ENCODE measurements around the gene KIRREL2. TPM values are rescaled to one million over a fixed set of nuclear protein-coding genes. Genes with fewer than 3 reads are reported as not detected.

Gene KIRREL2
- total and polyA plus RNA-seq, 9 of the 15 experiments (the other 6 are each of a cell fraction or from before 2014, with no cell fraction given) = 0.01 to 0.12 (median 0.09) TPM; not detected in 4

DNA sequence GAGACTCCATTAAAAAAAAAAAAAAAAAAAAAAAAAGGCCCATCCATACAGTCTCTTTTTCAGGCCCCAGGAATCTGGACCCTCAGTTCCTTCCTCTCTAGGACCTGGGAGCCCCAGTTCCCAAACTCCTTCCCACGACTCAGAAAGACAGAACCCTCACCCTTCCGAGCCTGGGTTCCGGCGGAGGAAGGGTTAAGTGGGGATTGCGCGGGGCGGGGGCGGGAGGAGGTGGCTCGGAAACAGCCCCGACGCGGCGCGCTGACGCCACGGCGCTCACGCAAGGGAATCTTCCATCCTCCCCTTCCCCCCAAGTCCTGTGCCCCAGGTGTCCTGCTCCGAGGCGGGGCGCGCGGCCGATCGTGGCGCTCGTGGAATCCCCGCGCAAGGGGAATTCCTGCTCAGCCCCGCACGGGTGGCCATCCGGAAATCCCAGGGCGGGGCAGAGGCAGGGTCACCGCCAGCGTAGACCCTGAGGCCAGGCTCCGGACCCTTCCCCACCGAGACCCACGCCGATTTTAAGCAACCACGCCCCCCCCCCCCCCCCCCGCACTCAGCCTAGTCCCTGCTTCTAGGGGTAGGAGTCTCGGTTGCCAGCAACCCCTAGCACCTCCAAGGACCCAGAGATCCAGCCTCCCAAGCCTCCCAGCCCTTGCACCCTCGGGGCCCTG is 43.0 kb downstream of the KIRREL2 start (continued):
- TF ChIP-seq FOSL1 (tag; conservative IDR thresholded peaks at IDR 0.05) = 0 out of 2 replicates have a peak, but pooled peaks have one; percentile 21
- no peak for TF ChIP-seq RBM17 (IDR thresholded peaks at IDR 0.05; ENCODE audit: borderline replicate concordance, low read depth, low read length)
- TF ChIP-seq SRSF3 (IDR thresholded peaks at IDR 0.05; ENCODE audit: insufficient read depth, low read length) = no peak
- peak; percentile 15; the same call in 1 of the 2 replicates for TF ChIP-seq TCF3 (CRISPR knock-in tag; IDR thresholded peaks at IDR 0.05)
- TF ChIP-seq, protein P1, sequence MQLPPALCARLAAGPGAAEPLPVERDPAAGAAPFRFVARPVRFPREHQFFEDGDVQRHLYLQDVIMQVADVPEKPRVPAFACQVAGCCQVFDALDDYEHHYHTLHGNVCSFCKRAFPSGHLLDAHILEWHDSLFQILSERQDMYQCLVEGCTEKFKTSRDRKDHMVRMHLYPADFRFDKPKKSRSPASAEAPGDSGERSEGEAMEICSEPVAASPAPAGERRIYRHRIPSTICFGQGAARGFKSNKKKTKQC (CRISPR knock-in tag; IDR thresholded peaks at IDR 0.05) = no peak
- TF ChIP-seq ZBTB7A (IDR thresholded peaks at IDR 0.05; ENCODE audit: borderline replicate concordance, control insufficient read depth, low read depth, low read length) = peak; percentile 36; the same call in 1 of the 2 replicates
- TF ChIP-seq JUN (IDR thresholded peaks at IDR 0.05; ENCODE audit: borderline replicate concordance, low read depth, low read length) = 0 out of 2 replicates have a peak, but pooled peaks have one; percentile 19
- TF ChIP-seq JUN (CRISPR knock-in tag; IDR thresholded peaks at IDR 0.05; ENCODE audit: borderline replicate concordance) = no peak
- 0 out of 2 replicates have a peak, but pooled peaks have one; percentile 26 for TF ChIP-seq ZBED1 (IDR thresholded peaks at IDR 0.05)
- no peak for TF ChIP-seq ZNF232 (CRISPR knock-in tag; IDR thresholded peaks at IDR 0.05)
- TF ChIP-seq RFX7 (CRISPR knock-in tag; IDR thresholded peaks at IDR 0.05) = no peak
- TF ChIP-seq, protein P2, sequence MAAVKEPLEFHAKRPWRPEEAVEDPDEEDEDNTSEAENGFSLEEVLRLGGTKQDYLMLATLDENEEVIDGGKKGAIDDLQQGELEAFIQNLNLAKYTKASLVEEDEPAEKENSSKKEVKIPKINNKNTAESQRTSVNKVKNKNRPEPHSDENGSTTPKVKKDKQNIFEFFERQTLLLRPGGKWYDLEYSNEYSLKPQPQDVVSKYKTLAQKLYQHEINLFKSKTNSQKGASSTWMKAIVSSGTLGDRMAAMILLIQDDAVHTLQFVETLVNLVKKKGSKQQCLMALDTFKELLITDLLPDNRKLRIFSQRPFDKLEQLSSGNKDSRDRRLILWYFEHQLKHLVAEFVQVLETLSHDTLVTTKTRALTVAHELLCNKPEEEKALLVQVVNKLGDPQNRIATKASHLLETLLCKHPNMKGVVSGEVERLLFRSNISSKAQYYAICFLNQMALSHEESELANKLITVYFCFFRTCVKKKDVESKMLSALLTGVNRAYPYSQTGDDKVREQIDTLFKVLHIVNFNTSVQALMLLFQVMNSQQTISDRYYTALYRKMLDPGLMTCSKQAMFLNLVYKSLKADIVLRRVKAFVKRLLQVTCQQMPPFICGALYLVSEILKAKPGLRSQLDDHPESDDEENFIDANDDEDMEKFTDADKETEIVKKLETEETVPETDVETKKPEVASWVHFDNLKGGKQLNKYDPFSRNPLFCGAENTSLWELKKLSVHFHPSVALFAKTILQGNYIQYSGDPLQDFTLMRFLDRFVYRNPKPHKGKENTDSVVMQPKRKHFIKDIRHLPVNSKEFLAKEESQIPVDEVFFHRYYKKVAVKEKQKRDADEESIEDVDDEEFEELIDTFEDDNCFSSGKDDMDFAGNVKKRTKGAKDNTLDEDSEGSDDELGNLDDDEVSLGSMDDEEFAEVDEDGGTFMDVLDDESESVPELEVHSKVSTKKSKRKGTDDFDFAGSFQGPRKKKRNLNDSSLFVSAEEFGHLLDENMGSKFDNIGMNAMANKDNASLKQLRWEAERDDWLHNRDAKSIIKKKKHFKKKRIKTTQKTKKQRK (IDR thresholded peaks at IDR 0.05; ENCODE audit: borderline replicate concordance, low read depth, low read length) = no peak
- no peak for TF ChIP-seq CHD1 (IDR thresholded peaks at IDR 0.05; ENCODE audit: low read length)
- TF ChIP-seq TEAD4 (IDR thresholded peaks at IDR 0.05; ENCODE audit: low read length) = no peak
- TF ChIP-seq TEAD4 (CRISPR knock-in tag; IDR thresholded peaks at IDR 0.05; ENCODE audit: borderline replicate concordance) = no peak
- TF ChIP-seq MTA3 (IDR thresholded peaks at IDR 0.05; ENCODE audit: borderline replicate concordance) = peak; percentile 35; the same call in 1 of the 2 replicates
- TF ChIP-seq, protein P3, sequence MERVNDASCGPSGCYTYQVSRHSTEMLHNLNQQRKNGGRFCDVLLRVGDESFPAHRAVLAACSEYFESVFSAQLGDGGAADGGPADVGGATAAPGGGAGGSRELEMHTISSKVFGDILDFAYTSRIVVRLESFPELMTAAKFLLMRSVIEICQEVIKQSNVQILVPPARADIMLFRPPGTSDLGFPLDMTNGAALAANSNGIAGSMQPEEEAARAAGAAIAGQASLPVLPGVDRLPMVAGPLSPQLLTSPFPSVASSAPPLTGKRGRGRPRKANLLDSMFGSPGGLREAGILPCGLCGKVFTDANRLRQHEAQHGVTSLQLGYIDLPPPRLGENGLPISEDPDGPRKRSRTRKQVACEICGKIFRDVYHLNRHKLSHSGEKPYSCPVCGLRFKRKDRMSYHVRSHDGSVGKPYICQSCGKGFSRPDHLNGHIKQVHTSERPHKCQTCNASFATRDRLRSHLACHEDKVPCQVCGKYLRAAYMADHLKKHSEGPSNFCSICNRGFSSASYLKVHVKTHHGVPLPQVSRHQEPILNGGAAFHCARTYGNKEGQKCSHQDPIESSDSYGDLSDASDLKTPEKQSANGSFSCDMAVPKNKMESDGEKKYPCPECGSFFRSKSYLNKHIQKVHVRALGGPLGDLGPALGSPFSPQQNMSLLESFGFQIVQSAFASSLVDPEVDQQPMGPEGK (CRISPR knock-in tag; IDR thresholded peaks at IDR 0.05; ENCODE audit: borderline replicate concordance) = no peak
- peak; percentile 37 for TF ChIP-seq FIP1L1 (IDR thresholded peaks at IDR 0.05; ENCODE audit: low read depth, low read length, poor library complexity, severe bottlenecking)
- no peak for TF ChIP-seq TEAD2 (tag; IDR thresholded peaks at IDR 0.05)
- TF ChIP-seq, protein P4, sequence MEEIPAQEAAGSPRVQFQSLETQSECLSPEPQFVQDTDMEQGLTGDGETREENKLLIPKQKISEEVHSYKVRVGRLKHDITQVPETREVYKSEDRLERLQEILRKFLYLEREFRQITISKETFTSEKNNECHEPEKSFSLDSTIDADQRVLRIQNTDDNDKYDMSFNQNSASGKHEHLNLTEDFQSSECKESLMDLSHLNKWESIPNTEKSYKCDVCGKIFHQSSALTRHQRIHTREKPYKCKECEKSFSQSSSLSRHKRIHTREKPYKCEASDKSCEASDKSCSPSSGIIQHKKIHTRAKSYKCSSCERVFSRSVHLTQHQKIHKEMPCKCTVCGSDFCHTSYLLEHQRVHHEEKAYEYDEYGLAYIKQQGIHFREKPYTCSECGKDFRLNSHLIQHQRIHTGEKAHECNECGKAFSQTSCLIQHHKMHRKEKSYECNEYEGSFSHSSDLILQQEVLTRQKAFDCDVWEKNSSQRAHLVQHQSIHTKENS (CRISPR knock-in tag; IDR thresholded peaks at IDR 0.05) = no peak
- no peak for TF ChIP-seq EWSR1 (IDR thresholded peaks at IDR 0.05; ENCODE audit: borderline replicate concordance, low read depth, partially characterized antibody)
